Lower lobe of right lung (tissue), 2 donors: ENCODE results near the gene NOTCH2. TPM values are rescaled to one million over a fixed set of nuclear protein-coding genes. Genes with fewer than 3 reads are reported as not detected.

ENCODE experiments used
- ATAC-seq, 2 donors: fragments of 200-7000 bp; cut with Tn5 transposase; one replicate each; pipeline ENCODE4 v1.9.1; 2020 to 2022; ENCODE audit warnings: mild to moderate bottlenecking in 2 of 2, moderate library complexity in 2 of 2
- DNase-seq: peaks from one replicate; pipeline ENCODE4 v3.0.0-alpha.2; 2020
- H3K27ac ChIP-seq: fragments of 200-600 bp; one replicate; pipeline ENCODE4 v1.8.0; 2022
- H3K27me3 ChIP-seq: fragments of 200-600 bp; one replicate; pipeline ENCODE4 v1.8.0; 2022; ENCODE audit warnings: low read depth
- H3K36me3 ChIP-seq: fragments of 200-600 bp; one replicate; pipeline ENCODE4 v1.8.0; 2022; ENCODE audit warnings: mild to moderate bottlenecking
- H3K4me1 ChIP-seq: fragments of 200-600 bp; one replicate; pipeline ENCODE4 v1.8.0; 2022
- H3K4me3 ChIP-seq: fragments of 200-600 bp; one replicate; pipeline ENCODE4 v1.8.0; 2022; ENCODE audit warnings: mild to moderate bottlenecking
- H3K9me3 ChIP-seq: fragments of 200-600 bp; one replicate; pipeline ENCODE4 v1.8.0; 2022
- intact Hi-C: fragments of 100-400 bp; cut with DNase I; formaldehyde crosslinking; loops from one replicate; pipeline ENCODE4 v1.11.0; 2022
- total RNA-seq: library from RNA; stranded (reverse); fragmentation: NEBNext Ultra II Directional; extraction: Animal tissue kit (Norgen Biotek cat#: 25700); gene quantifications from one replicate; pipeline ENCODE4 v1.2.1, GENCODE V29; 2021
- TF ChIP-seq, protein P1 (sequence below): fragments of 200-600 bp; IDR thresholded peaks from one replicate; pipeline ENCODE4 v1.8.0; 2022; ENCODE audit warnings: antibody characterized with exemption, mild to moderate bottlenecking
- donor health status: DM: no; HTN: yes; CAD: no; lungs with severe emphysema.

Gene NOTCH2
- total RNA-seq, 1 donor from 2014 or later, result 101 TPM

DNA sequence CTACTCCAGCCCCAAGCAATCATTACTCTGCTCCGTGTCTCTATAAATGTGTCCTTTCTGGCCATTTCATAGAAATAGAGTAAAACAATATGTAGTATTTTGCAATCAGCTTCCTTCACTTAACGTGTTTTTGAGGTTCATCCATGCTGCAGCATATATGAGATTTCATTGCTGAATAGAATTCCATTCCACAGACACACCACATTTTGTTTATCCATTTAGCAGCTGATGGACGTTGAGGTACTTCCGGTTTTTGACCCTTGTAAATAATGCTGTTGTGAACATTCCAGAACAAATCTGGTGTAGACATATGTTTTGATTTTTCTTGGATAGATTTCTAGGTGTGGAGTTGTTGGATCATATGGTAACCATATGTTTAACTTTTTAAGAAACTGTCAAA, 203.8 kb downstream of the NOTCH2 start:
- intact Hi-C loops, result no loop called here
- DNase-seq, result no peak
- no peak for ATAC-seq

DNA sequence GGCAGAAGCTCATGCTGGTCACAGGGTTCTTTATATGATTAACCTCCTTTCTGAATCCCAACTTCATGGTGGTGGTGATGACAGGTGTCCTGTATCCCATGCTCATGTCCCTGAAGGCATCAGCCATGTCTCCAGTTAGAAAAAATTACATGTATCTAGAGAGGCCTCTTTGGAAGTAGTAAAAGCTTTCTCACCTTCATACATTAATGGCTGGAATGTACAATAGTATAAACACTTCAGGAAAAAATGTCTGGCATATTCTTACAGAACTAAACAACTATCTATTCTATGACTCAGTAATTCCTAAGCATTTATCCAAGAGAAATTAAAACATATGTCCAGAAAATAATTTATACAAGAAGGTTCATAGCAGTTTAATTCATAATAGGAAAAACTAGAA, 207.2 kb downstream of the NOTCH2 start:
- no peak for ATAC-seq
- Histone ChIP-seq H3K36me3 (no peaks in the 10 kb centered on the region), H3K4me1 (no peaks in the 10 kb centered on the region), H3K27me3 (no peaks in the 10 kb centered on the region), H3K9me3 (no peaks in the 10 kb centered on the region), H3K27ac (no peak overlapping the region), H3K4me3 (no peak overlapping the region)
- TF ChIP-seq, protein P1, sequence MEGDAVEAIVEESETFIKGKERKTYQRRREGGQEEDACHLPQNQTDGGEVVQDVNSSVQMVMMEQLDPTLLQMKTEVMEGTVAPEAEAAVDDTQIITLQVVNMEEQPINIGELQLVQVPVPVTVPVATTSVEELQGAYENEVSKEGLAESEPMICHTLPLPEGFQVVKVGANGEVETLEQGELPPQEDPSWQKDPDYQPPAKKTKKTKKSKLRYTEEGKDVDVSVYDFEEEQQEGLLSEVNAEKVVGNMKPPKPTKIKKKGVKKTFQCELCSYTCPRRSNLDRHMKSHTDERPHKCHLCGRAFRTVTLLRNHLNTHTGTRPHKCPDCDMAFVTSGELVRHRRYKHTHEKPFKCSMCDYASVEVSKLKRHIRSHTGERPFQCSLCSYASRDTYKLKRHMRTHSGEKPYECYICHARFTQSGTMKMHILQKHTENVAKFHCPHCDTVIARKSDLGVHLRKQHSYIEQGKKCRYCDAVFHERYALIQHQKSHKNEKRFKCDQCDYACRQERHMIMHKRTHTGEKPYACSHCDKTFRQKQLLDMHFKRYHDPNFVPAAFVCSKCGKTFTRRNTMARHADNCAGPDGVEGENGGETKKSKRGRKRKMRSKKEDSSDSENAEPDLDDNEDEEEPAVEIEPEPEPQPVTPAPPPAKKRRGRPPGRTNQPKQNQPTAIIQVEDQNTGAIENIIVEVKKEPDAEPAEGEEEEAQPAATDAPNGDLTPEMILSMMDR, result no peak
- no peak for DNase-seq
- intact Hi-C loops, result no loop called here

More for the DNA sequence above, 203.8 kb downstream of the NOTCH2 start:
- Histone ChIP-seq H3K4me3 (no peak overlapping the region), H3K36me3 (no peaks in the 10 kb centered on the region), H3K27me3 (no peaks in the 10 kb centered on the region), H3K9me3 (no peaks in the 10 kb centered on the region), H3K27ac (no peak overlapping the region), H3K4me1 (no peaks in the 10 kb centered on the region)
- TF ChIP-seq, protein P1, result no peak

Other genes starting within 250 kb of the NOTCH2 start
- gene ADAM30, start 173.1 kb downstream of the NOTCH2 start, total RNA-seq, result not detected
- 31.0 TPM for gene SEC22B, start 106.9 kb upstream of the NOTCH2 start, total RNA-seq